Limb (tissue), 2 donors: ENCODE data around the gene SLC25A25.
"Not testable (repeated sequence)": the region's sequence is repeated elsewhere in the genome, so short reads cannot be mapped to it uniquely, and the experiment has no call there.

Experiments used
- DNase-seq, 2 donors: peaks; one replicate each; pipeline ENCODE4 v3.0.0-alpha.2; 2016; ENCODE audit errors: extremely low spot score in 2 of 2

The SLC25A25 gene

GRCh38 chr9:128067645-128068385, at the start of gene SLC25A25:
Gene SLC25A25, plus strand, starts transcription at chr9:128068232. Its CDS starts 88 bp downstream, at chr9:128068320.
- peak; percentile 99 to 100 for DNase-seq

GRCh38 chr9:128020692-128021091, 47.3 kb upstream of the SLC25A25 start:
- no peak for DNase-seq

DNA sequence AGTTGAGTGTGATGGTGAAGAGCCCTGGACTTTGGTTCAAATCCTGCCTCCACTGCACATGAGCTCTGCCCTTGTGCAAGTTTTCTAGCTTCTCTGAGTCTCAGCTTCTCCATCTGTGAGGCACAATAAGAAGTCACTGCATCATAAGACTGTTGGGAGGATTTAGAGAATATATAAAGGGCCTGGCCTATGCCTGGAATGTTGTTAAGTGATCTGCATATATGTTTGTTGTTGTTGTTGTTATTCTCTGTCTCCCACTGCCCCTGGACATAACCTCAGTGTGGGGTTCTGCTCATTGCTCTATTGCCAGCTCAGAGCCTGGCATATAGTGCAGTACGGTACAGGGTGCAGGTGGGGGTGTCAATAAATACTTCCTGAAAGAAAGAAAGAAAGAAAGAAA, 46.9 kb upstream of the SLC25A25 start:
- no peak for DNase-seq

DNA sequence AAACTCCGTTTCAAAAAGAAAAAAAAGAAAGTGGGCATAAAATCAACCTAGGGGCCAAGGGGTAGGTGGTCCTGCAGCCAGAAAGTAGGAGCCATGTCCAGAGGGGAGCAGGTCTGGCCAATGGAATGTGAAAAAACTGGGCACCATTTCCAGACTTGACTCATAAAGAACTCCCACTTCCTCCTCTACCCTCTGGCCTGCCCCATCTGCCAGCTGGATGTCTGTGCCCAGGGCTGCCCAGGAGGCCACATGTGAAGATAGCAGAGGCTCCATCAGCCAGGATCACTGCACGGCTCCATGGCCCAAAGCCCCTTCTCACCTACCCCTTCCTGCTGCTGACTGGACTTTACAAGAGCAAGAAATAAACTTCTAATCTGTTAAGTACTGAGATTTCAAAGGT, 45.1 kb upstream of the SLC25A25 start:
- no peak for DNase-seq

DNA sequence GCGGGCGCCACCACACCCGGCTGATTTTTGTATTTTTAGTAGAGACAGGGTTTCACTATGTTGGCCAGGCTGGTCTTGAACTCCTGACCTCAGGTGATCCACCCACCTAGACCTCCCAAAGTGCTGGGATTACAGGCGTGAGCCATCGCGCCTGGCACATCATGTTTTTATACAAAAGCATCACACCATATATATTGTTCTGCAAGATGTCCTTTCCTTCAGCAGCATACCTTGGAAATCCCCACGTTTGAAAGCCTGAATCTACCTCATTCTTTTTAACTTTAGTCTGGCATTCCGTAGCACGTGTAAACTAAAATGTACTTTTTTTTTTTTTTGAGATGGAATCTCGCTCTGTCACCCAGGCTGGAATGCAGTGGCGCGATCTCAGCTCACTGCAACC, 44.4 kb upstream of the SLC25A25 start:
- not testable (repeated sequence) for DNase-seq

- DNase-seq, result no peak
These were observed 43.2 kb upstream of the SLC25A25 start for GRCh38 chr9:128024761-128025308.

- DNase-seq, result no peak
These were observed 42.3 kb upstream of the SLC25A25 start for GRCh38 chr9:128025736-128026135.

DNA sequence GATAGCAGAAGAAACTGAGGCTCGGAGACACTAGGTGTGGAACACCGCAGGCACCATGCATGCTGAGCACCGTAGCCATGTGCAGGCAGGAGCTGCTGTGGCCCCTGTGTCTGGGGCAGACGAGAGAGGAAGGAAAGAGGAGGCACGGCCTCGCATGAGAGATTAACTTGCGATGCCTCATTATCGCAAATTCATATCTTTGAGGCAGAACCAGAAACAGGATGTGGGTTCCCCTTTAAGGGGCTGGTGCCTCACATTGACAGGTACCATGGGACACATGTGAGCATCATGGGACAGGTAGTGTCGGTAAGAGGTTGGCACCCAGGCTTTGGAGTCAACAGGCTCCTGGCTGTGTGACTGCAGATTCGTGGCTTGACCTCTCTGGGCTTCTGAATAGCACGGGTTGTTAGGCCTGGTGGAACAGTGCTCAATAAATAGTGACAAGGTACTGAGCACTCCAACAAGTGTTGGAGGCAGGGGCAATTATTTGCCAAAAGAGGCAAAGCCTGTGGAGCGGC, 41.7 kb upstream of the SLC25A25 start:
- DNase-seq, result no peak

- no peak for DNase-seq
These were observed 41.1 kb upstream of the SLC25A25 start for GRCh38 chr9:128026773-128027541.

DNA sequence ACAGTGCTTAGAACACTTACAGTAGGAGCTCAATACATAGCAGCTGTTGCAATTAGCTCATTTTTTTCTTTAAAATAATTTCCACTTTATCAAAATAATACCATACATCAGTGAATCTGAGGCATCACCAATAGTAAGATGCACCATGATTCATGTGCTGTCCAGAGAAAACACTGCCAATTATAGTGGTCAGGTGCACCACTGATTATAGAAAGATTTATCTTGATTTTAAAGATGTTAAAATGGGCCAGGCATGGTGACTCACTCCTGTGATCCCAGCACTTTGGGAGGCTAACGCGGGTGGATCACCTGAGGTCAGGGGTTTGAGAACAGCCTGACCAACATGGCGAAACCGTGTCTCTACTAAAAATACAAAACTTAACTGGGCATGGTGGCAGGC, 40.3 kb upstream of the SLC25A25 start:
- no peak for DNase-seq

- DNase-seq, result no peak
These were observed 34.4 kb upstream of the SLC25A25 start for GRCh38 chr9:128033609-128034008.

- peak in 1 of 2 donors; percentile 34 for DNase-seq
These were observed 33.0 kb upstream of the SLC25A25 start for GRCh38 chr9:128034821-128035652.

DNA sequence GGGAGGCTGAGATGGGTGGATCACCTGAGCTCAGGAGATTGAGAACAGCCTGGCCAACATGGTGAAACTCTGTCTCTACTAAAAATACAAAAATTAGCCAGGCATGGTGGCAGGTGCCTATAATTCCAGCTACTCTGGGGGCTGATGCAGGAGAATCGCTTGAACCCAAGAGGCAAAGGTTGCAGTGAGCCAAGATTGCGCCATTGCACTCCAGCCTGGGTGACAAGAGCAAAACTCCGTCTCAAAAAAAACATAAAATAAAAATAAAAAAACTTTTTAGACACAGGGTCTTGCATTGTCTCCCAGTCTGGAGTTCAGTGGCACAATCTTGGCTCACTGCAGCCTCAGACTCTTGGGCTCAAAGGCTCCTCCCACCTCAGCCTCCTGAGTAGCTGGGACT, 31.5 kb upstream of the SLC25A25 start:
- not testable (repeated sequence) for DNase-seq

GRCh38 chr9:128040783-128041182, 27.2 kb upstream of the SLC25A25 start:
- not testable (repeated sequence) for DNase-seq

- no peak for DNase-seq
These were observed 26.0 kb upstream of the SLC25A25 start for GRCh38 chr9:128042043-128042442.

GRCh38 chr9:128043467-128043868, 24.6 kb upstream of the SLC25A25 start:
- no peak for DNase-seq

DNA sequence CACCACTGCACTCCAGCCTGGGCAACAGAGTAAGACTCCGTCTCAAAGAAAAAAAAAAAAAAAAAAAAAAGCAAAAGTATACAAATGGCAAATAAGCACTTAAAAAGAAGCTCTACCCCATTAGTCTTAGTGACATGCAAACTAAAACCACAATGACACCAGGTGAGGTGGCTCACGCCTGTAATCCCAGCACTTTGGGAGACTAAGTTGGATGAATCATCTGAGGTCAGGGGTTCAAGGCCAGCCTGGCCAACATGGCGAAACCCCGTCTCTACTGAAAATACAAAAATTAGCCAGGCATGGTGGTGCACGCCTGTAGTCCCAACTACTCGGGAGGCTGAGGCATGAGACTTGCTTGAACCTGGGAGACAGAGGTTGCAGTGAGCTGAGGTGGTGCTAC, 22.6 kb upstream of the SLC25A25 start:
- not testable (repeated sequence) for DNase-seq

- no peak for DNase-seq
These were observed 22.2 kb upstream of the SLC25A25 start for GRCh38 chr9:128045831-128046230.

DNA sequence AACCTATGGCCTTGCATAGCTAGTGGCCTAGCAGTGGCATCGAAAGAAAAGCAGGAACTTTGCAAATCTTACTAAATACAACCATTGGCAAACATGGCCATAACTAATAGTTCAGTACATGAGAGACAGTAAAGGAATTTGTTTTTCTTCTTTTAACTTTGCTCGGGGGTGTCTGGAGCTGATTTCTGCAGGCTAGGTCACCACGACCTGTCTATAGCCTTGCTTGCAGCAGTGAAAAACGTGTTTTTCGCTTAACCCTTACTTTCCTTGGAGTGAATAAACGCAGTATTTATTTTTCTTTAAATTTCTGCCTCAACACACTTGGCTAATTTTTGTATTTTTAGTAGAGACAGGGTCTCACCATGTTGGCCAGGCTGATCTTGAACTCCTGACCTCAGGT, 20.8 kb upstream of the SLC25A25 start:
- DNase-seq, result no peak

GRCh38 chr9:128048663-128049062, 19.4 kb upstream of the SLC25A25 start:
- DNase-seq, result no peak

- DNase-seq, result no peak
These were observed 18.2 kb upstream of the SLC25A25 start for GRCh38 chr9:128049843-128050242.
